HG03025 (cell line): Measurements from ENCODE around the gene CHRD.
"Not testable (repeated sequence)": the region's sequence is repeated elsewhere in the genome, so short reads cannot be mapped to it uniquely, and the experiment has no call there.

Experiments
- ATAC-seq: cut with Tn5 transposase; IDR thresholded peaks from one replicate; pipeline ENCODE4 v1.9.1; 2021; ENCODE audit warnings: mild to moderate bottlenecking, moderate library complexity; ENCODE audit not compliant: unreplicated experiment, low FRiP score

Gene CHRD

GRCh38 chr3:184409946-184410500 lies 30.2 kb downstream of the CHRD start:
- ATAC-seq = no peak

GRCh38 chr3:184414418-184415202 lies 34.8 kb downstream of the CHRD start:
- no peak for ATAC-seq

GRCh38 chr3:184415203-184415490 lies 35.3 kb downstream of the CHRD start:
- ATAC-seq = no peak

GRCh38 chr3:184417619-184418327 lies 37.9 kb downstream of the CHRD start:
- ATAC-seq = peak; percentile 95

- no peak for ATAC-seq
These were observed 39.3 kb downstream of the CHRD start for GRCh38 chr3:184419171-184419570.

- no peak for ATAC-seq
These were observed 43.7 kb downstream of the CHRD start for GRCh38 chr3:184423561-184423960.

GRCh38 chr3:184426691-184427141 lies 46.9 kb downstream of the CHRD start:
- no peak for ATAC-seq

GRCh38 chr3:184428561-184429175 lies 48.8 kb downstream of the CHRD start:
- no peak for ATAC-seq

GRCh38 chr3:184429786-184430185 lies 49.9 kb downstream of the CHRD start:
- no peak for ATAC-seq

- no peak for ATAC-seq
These were observed 51.1 kb downstream of the CHRD start for GRCh38 chr3:184430940-184431339.

GRCh38 chr3:184433178-184433577 lies 53.3 kb downstream of the CHRD start:
- not testable (repeated sequence) for ATAC-seq

- ATAC-seq = no peak
These were observed 59.2 kb downstream of the CHRD start for GRCh38 chr3:184439096-184439495.
